Mesenchymal stem cell (in vitro differentiated cells and primary cell): Measurements from ENCODE around the gene ST6GALNAC2.

ENCODE experiments used
- DNase-seq: peaks from one replicate; pipeline ENCODE4 v3.0.0-alpha.2; 2013
- H2AFZ ChIP-seq: one replicate; pipeline ENCODE4 v1.6.1; 2013; ENCODE audit warnings: low read depth, mild to moderate bottlenecking, control low read depth, inconsistent platforms, low read length, moderate library complexity
- H2AK5ac ChIP-seq: 2 replicates; pipeline ENCODE4 v1.6.1; 2013; ENCODE audit warnings: low read length, moderate library complexity, mild to moderate bottlenecking, inconsistent platforms; ENCODE audit not compliant: severe bottlenecking
- H2BK120ac ChIP-seq: one replicate; pipeline ENCODE4 v1.6.1; 2013; ENCODE audit warnings: low read depth, mild to moderate bottlenecking, inconsistent platforms, low read length, moderate library complexity
- H2BK12ac ChIP-seq, 2 experiments: one replicate each; pipeline ENCODE4 v1.6.1; 2013; ENCODE audit warnings: inconsistent platforms in 2 of 2, low read length in 2 of 2, mild to moderate bottlenecking in 2 of 2, moderate library complexity in 2 of 2, control low read depth in 1 of 2
- H2BK15ac ChIP-seq: one replicate; pipeline ENCODE4 v1.6.1; 2013; ENCODE audit warnings: mild to moderate bottlenecking, low read depth, inconsistent platforms; ENCODE audit not compliant: poor library complexity, severe bottlenecking
- H2BK5ac ChIP-seq: 2 replicates; pipeline ENCODE4 v1.6.1; 2013; ENCODE audit warnings: low read depth, mild to moderate bottlenecking, low read length, control low read depth, inconsistent platforms; ENCODE audit not compliant: poor library complexity, severe bottlenecking
- H3K14ac ChIP-seq, 2 experiments: one replicate each; pipeline ENCODE4 v1.6.1; 2013; ENCODE audit warnings: inconsistent platforms in 2 of 2, low read length in 2 of 2, control low read depth in 1 of 2, mild to moderate bottlenecking in 1 of 2, moderate library complexity in 1 of 2
- H3K18ac ChIP-seq, 2 experiments: one replicate each; pipeline ENCODE4 v1.6.1; 2013; ENCODE audit warnings: inconsistent platforms in 2 of 2, low read length in 2 of 2, control low read depth in 1 of 2, low read depth in 1 of 2, mild to moderate bottlenecking in 1 of 2
- H3K23ac ChIP-seq, 2 experiments: one replicate each; pipeline ENCODE4 v1.6.1; 2013; ENCODE audit warnings: inconsistent platforms in 2 of 2, low read length in 2 of 2, mild to moderate bottlenecking in 2 of 2, moderate library complexity in 2 of 2, control low read depth in 1 of 2
- H3K27ac ChIP-seq: 2 replicates; pipeline ENCODE4 v1.5.1; 2013; ENCODE audit warnings: mild to moderate bottlenecking, moderate library complexity, low read length, control low read depth, inconsistent platforms; ENCODE audit not compliant: poor library complexity, severe bottlenecking
- H3K27me3 ChIP-seq, 2 experiments: 2 replicates each; pipeline versions ENCODE4 v1.6.1 to v1.7.0; 2013; ENCODE audit warnings: low read length in 2 of 2, mild to moderate bottlenecking in 2 of 2, moderate library complexity in 2 of 2, control low read depth in 1 of 2, inconsistent platforms in 1 of 2; ENCODE audit not compliant: control insufficient read depth in 1 of 2, insufficient read depth in 1 of 2
- H3K36me3 ChIP-seq, 2 experiments: 2 replicates each; pipeline versions ENCODE4 v1.6.1 to v1.7.0; 2013; ENCODE audit warnings: low read length in 2 of 2, control low read depth in 1 of 2, inconsistent platforms in 1 of 2, low read depth in 1 of 2, mild to moderate bottlenecking in 1 of 2; ENCODE audit not compliant: insufficient read depth in 2 of 2, control insufficient read depth in 1 of 2
- H3K4ac ChIP-seq, 2 experiments: one replicate each; pipeline ENCODE4 v1.6.1; 2013; ENCODE audit warnings: inconsistent platforms in 2 of 2, low read length in 2 of 2, mild to moderate bottlenecking in 2 of 2, moderate library complexity in 2 of 2, control low read depth in 1 of 2, low read depth in 1 of 2
- H3K4me1 ChIP-seq: 2 replicates; pipeline ENCODE4 v1.6.1; 2013; ENCODE audit warnings: low read depth, low read length, control low read depth; ENCODE audit not compliant: control insufficient read depth, insufficient read depth
- H3K4me2 ChIP-seq: 2 replicates; pipeline ENCODE4 v1.6.1; 2013; ENCODE audit warnings: low read length, mild to moderate bottlenecking, inconsistent platforms; ENCODE audit not compliant: poor library complexity, severe bottlenecking
- H3K4me3 ChIP-seq, 2 experiments: 2 replicates each; pipeline versions ENCODE4 v1.5.1 to v1.7.0; 2013; ENCODE audit warnings: low read length in 2 of 2, mild to moderate bottlenecking in 2 of 2, control low read depth in 1 of 2, low read depth in 1 of 2; ENCODE audit not compliant: insufficient read depth in 1 of 2
- H3K79me1 ChIP-seq: replicated peaks from 2 replicates; pipeline ENCODE4 v1.6.1; 2013; ENCODE audit warnings: mild to moderate bottlenecking, control low read depth, low read length, inconsistent platforms; ENCODE audit not compliant: poor library complexity, severe bottlenecking
- H3K9ac ChIP-seq: 2 replicates; pipeline ENCODE4 v1.7.0; 2013; ENCODE audit warnings: mild to moderate bottlenecking, low read length, moderate library complexity
- H3K9me3 ChIP-seq: 2 replicates; pipeline ENCODE4 v1.7.0; 2013; ENCODE audit warnings: mild to moderate bottlenecking, low read length; ENCODE audit not compliant: control insufficient read depth
- H4K8ac ChIP-seq: one replicate; pipeline ENCODE4 v1.6.1; 2013; ENCODE audit warnings: inconsistent platforms, mild to moderate bottlenecking, low read length, moderate library complexity
- H4K91ac ChIP-seq: one replicate; pipeline ENCODE4 v1.6.1; 2013; ENCODE audit warnings: mild to moderate bottlenecking, low read length, inconsistent platforms
- WGBS: methylation state at CpG from one replicate; pipeline ENCODE4 v1.1.7; 2013; ENCODE audit warnings: mixed read lengths; 5-methylcytosine and 5-hydroxymethylcytosine counted together

ST6GALNAC2 gene

DNA sequence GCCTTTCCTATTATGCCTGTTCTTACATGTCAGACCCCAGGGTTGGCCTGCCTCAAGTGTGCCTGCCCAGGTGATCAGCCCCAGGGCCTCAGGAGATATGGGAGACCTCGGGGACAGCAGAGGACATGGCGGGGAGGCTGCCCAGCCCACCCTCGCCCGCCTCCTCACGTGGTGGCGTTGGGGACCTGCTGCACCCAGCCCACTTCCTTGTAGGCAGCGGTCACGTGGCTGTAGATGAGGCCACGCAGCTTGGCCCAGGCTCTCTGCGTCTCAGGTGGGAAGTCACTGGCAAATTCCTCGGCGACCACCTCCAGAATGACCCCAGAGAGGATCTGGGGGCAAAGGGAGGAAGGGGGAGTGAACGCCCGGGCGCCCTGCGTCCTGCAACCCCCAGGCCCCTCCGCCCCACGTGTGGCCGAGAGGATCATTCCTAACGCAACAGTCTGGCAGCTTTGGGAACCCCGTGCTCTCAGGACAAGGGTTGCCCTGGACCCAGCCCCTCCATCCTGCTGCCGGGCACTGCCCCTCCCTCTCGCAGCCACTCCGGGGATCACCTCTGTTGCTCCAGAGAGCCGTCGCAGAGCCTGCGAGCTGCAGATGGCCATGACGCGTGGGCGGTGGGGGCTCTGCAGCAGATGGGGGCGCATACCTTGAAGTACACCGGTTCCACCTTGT is 54.7 kb downstream of the ST6GALNAC2 start:
- peaks cover 4 to 22% of the 10 kb centered on the region in 2 experiments for H3K36me3 ChIP-seq
- H3K14ac ChIP-seq, result peak overlapping the region in 1 of 2 experiments; percentile 95
- peak overlapping the region; percentile 88 for H3K9ac ChIP-seq
- no peaks in the 10 kb centered on the region for H3K27me3 ChIP-seq
- peak overlapping the region in 1 of 2 experiments; percentile 56 for H3K23ac ChIP-seq
- peak overlapping the region; percentile 94 to 99 for H3K18ac ChIP-seq
- H2AFZ ChIP-seq, result no peak overlapping the region
- peak overlapping the region; percentile 93 for H4K8ac ChIP-seq
- no peak overlapping the region for H2BK5ac ChIP-seq
- H3K4me1 ChIP-seq, result peaks cover 44% of the 10 kb centered on the region
- no peak overlapping the region for H3K4me2 ChIP-seq
- WGBS, result 88% methylated on average over 32 of the region's 32 CpGs
- no peak for DNase-seq
- no peaks in the 10 kb centered on the region for H3K79me1 ChIP-seq
- H3K27ac ChIP-seq, result no peak overlapping the region
- H3K4me3 ChIP-seq, result no peak overlapping the region
- peak overlapping the region; percentile 99 for H2BK15ac ChIP-seq
- peak overlapping the region; percentile 73 to 98 for H2BK12ac ChIP-seq
- H4K91ac ChIP-seq, result peak overlapping the region; percentile 100
- H3K4ac ChIP-seq, result peak overlapping the region; percentile 91 to 99
- no peaks in the 10 kb centered on the region for H3K9me3 ChIP-seq
- peak overlapping the region; percentile 99 for H2BK120ac ChIP-seq
- peak overlapping the region; percentile 43 for H2AK5ac ChIP-seq

DNA sequence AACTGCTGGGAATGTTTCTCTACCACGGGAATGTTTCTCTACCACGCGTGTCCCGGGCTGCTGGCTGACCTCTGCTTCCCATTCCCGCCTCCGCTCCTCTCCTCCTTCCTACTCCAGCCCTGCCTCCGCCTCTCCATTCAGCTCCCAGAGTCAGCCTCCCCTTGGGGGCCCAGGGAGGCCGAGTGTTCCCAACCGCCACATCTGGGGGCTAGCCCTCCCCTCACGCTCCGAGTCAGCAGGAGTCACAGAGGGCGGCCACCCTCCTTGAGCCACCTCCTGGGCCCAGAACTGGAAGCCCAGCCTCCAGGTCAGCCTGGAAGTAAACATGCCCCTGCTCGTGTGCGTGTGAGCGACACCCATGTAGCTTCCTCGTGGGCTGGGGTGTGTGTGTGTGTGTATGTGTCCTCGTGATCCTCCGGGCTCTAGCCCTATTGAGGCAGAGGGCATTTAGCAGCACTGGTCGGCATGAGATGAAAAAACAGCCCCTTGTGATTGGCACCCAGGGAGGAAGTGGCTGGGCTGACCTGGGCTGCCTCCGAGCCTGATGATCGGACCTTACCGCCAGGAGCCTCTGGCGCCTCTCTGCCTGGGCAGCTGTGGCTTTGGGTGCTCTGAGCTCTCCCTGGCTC is 55.5 kb downstream of the ST6GALNAC2 start:
- no peaks in the 10 kb centered on the region for H3K79me1 ChIP-seq
- H3K4ac ChIP-seq, result peak overlapping the region; percentile 91 to 99
- H3K4me1 ChIP-seq, result peaks cover 43% of the 10 kb centered on the region
- peak overlapping the region; percentile 6 for H3K4me2 ChIP-seq
- H3K27me3 ChIP-seq, result no peaks in the 10 kb centered on the region
- peak overlapping the region; percentile 73 to 98 for H2BK12ac ChIP-seq
- H3K27ac ChIP-seq, result peak overlapping the region; percentile 13
- H4K8ac ChIP-seq, result peak overlapping the region; percentile 93
- peak overlapping the region; percentile 88 for H3K9ac ChIP-seq
- peaks cover 4 to 16% of the 10 kb centered on the region in 2 experiments for H3K36me3 ChIP-seq
- peak; percentile 97 for DNase-seq
- H3K4me3 ChIP-seq, result peak overlapping the region in 1 of 2 experiments; percentile 42
- H2AFZ ChIP-seq, result no peak overlapping the region
- H3K9me3 ChIP-seq, result no peaks in the 10 kb centered on the region
- H3K18ac ChIP-seq, result peak overlapping the region; percentile 94 to 99
- H3K14ac ChIP-seq, result peak overlapping the region in 1 of 2 experiments; percentile 50
- H4K91ac ChIP-seq, result peak overlapping the region; percentile 100
- no peak overlapping the region for H2BK5ac ChIP-seq
- peak overlapping the region in 1 of 2 experiments; percentile 46 for H3K23ac ChIP-seq
- WGBS, result 7% methylated on average over 23 of the region's 23 CpGs
- peak overlapping the region; percentile 99 for H2BK15ac ChIP-seq
- peak overlapping the region; percentile 99 for H2BK120ac ChIP-seq
- peak overlapping the region; percentile 11 for H2AK5ac ChIP-seq

GRCh38 chr17:76529224-76530094 is 56.2 kb downstream of the ST6GALNAC2 start:
- Histone ChIP-seq H2AFZ (no peak overlapping the region), H2BK5ac (no peak overlapping the region), H3K4ac (peak overlapping the region; percentile 91 to 99), H3K36me3 (peaks cover 4 to 11% of the 10 kb centered on the region in 2 experiments), H4K8ac (peak overlapping the region; percentile 98), H3K14ac (peak overlapping the region in 1 of 2 experiments; percentile 73), H3K27ac (peak overlapping the region; percentile 23), H3K18ac (peak overlapping the region; percentile 94 to 99), H3K79me1 (no peaks in the 10 kb centered on the region), H3K9me3 (no peaks in the 10 kb centered on the region), H3K4me3 (peak overlapping the region in 1 of 2 experiments; percentile 45), H3K4me2 (peak overlapping the region; percentile 2), H2BK120ac (peak overlapping the region; percentile 99), H2BK12ac (peak overlapping the region; percentile 94 to 98), H3K9ac (peak overlapping the region; percentile 88), H3K4me1 (peaks cover 48% of the 10 kb centered on the region), H4K91ac (peak overlapping the region; percentile 100), H2AK5ac (peak overlapping the region; percentile 16), H3K23ac (peak overlapping the region in 1 of 2 experiments; percentile 63), H2BK15ac (peak overlapping the region; percentile 75), H3K27me3 (no peaks in the 10 kb centered on the region)
- WGBS, result 1% methylated on average over 18 of the region's 20 CpGs
- peak; percentile 96 for DNase-seq
